Measurements from ENCODE around the gene ST14.

GRCh38 chr11:130199792-130200191 lies 40.2 kb downstream of the ST14 start:
- TF ChIP-seq CTCF (conservative IDR thresholded peaks at IDR 0.05) (no peak), EZH2 (IDR thresholded peaks at IDR 0.05; ENCODE audit: low read depth) (no peak)
